Measurements from ENCODE around the gene ARV1. TPM values are rescaled to one million over a fixed set of nuclear protein-coding genes. Genes with fewer than 3 reads are reported as not detected.

Gene ARV1
- total RNA-seq = 10.4 and 17.6 TPM in 2 replicates

GRCh38 chr1:230978491-230979388, at the start of gene ARV1, which contains the start of gene TTC13:
TSS of gene ARV1 (plus strand) at chr1:230979094. CDS start at chr1:230979106, 12 bp downstream.
TSS of gene TTC13 (minus strand) at chr1:230978861. CDS start at chr1:230978830, 31 bp downstream.

GRCh38 chr1:231040019-231040799, 61.3 kb downstream of the ARV1 start, which contains the start of gene FAM89A:
TSS of gene FAM89A (minus strand) at chr1:231040254. CDS start at chr1:231040211, 43 bp downstream.

Other genes with a start within 250 kb of the ARV1 start
- gene CAPN9, start 231.7 kb upstream of the ARV1 start, total RNA-seq = not detected in 2 replicates
- 37.3 and 43.0 TPM in 2 replicates for gene C1orf198, start 110.6 kb upstream of the ARV1 start, total RNA-seq
- 7.3 and 8.2 TPM in 2 replicates for gene TTC13, start 233 bp upstream of the ARV1 start, total RNA-seq
- gene FAM89A, start 61.2 kb downstream of the ARV1 start, total RNA-seq = 4.1 and 5.5 TPM in 2 replicates
- gene TRIM67, start 183.0 kb downstream of the ARV1 start, total RNA-seq = under 0.01 TPM in 1 of 2 replicates, not detected in the other

Measured in subcutaneous preadipocyte (primary cell).